T47D (cell line): ENCODE results near the gene SLITRK1.

Experiments
- DNase-seq, 2 experiments: peaks; one replicate each; pipeline versions ENCODE4 v3.0.0 to v3.0.0-alpha.2; 2011 to 2012; ENCODE audit warnings: low read depth in 1 of 2, low spot score in 1 of 2
- JUND ChIP-seq: IDR thresholded peaks from 2 replicates; pipeline ENCODE4 v1.6.1; 2012; ENCODE audit warnings: low read depth
- in situ Hi-C: cut with HindIII; loops from 2 replicates; pipeline ENCODE4 v1.10.0; 2016; ENCODE audit warnings: low sequenced_read_pairs, low pct_unique_long_range_greater_than_20kb

The SLITRK1 gene

DNA sequence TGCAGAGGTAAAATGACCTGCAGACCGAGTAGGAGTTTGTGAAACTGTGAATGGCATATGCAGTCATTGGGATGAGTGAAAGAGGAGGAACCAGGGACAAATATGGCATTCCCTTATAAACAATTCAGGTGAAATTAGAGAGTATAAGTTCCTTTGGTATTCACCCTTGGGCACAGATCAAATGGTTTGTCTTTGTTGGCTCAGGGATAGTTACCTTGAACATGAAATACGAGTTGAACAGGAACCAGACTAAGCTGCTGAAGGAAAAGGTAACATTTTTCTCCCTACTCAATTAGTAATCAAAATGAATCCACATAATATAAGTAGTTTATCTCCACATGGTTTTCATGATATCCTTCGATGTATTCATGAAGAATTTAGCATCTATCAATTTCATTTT is 50.5 kb downstream of the SLITRK1 start:
- peak; percentile 1 to 76 for DNase-seq
- in situ Hi-C loops: no loop called here
- TF ChIP-seq JUND: no peak

DNA sequence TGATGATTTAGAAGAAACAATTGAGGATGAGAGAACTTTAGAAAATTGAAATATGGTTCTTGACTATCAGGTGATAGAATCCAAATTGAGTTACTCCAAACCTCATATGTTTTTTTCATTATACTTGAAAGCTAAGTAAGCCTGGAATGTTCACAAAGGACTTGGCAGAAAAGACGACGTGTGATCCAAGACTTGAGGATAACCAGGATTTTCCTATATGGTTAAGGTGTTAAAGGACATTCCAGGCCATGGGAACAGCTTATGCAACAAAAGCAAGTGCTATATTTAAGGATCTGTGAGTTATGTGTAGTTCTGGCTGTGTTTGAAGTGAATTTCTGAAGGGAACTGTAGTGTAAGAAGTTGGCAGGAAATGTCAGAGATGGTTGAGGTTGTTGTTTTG is 52.5 kb downstream of the SLITRK1 start:
- in situ Hi-C loops: no loop called here
- no peak for DNase-seq
- no peak for TF ChIP-seq JUND

DNA sequence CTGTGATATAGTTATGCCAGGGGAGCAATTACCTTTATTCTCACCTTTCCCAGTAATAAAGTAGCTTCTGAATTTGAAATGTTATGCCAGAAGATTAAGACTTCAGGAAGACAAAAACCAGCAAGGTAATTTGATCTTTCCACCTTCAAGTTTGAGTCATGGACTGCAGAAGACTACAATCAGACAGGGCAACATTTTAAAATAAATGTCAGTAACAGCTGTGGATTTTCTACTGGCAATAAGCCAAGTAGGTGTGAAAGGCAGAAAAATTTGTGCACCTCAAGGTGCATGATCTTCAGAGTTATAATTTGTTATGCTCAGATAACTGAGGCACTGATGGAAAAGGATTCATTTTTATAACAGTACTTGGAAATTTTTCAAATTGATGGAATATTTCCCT is 54.9 kb downstream of the SLITRK1 start:
- TF ChIP-seq JUND: no peak
- in situ Hi-C loops: no loop called here
- no peak for DNase-seq
